CD4-positive, CD25-positive, alpha-beta regulatory T cell (primary cell): ENCODE results near the gene RNASET2. TPM values are rescaled to one million over a fixed set of nuclear protein-coding genes. Genes with fewer than 3 reads are reported as not detected.
A peak's percentile ranks its signal among the peaks of the same experiment; 100 is the strongest.

Source experiments
- ATAC-seq, 2 donors: fragments of 150-1000 bp; cut with Tn5 transposase; one replicate each; pipeline ENCODE4 v1.10.0; 2021; ENCODE audit warnings: low read depth in 2 of 2, moderate number of reproducible peaks in 2 of 2, moderate library complexity in 1 of 2
- DNase-seq, 3 donors: peaks; one replicate each; pipeline versions ENCODE4 v3.0.0 to v3.0.0-alpha.2; 2012 to 2022; ENCODE audit warnings: mixed read lengths in 1 of 3
- H3K27ac ChIP-seq: one replicate; pipeline ENCODE4 v1.7.0; 2013; ENCODE audit warnings: mild to moderate bottlenecking, low read length; ENCODE audit not compliant: insufficient read depth, poor library complexity, severe bottlenecking
- H3K27me3 ChIP-seq: one replicate; pipeline ENCODE4 v1.7.0; 2013; ENCODE audit warnings: low read length; ENCODE audit not compliant: control insufficient read depth, insufficient read depth
- H3K36me3 ChIP-seq: one replicate; pipeline ENCODE4 v1.7.0; 2013; ENCODE audit warnings: mild to moderate bottlenecking, low read length, moderate library complexity; ENCODE audit not compliant: control insufficient read depth, insufficient read depth
- H3K4me1 ChIP-seq: 2 replicates; pipeline ENCODE4 v1.7.0; 2013; ENCODE audit warnings: mild to moderate bottlenecking, low read length; ENCODE audit not compliant: insufficient read depth, control insufficient read depth, poor library complexity, severe bottlenecking
- H3K4me3 ChIP-seq: one replicate; pipeline ENCODE4 v1.7.0; 2013; ENCODE audit warnings: low read depth, mild to moderate bottlenecking, low read length, moderate library complexity
- H3K9me3 ChIP-seq, 2 experiments: 1 replicate in 1 of 2; 2 replicates in 1 of 2; pipeline ENCODE4 v1.7.0; 2013; ENCODE audit warnings: low read length in 2 of 2, mild to moderate bottlenecking in 1 of 2, moderate library complexity in 1 of 2; ENCODE audit not compliant: control insufficient read depth in 2 of 2
- H3K27ac Mint-ChIP-seq, 3 donors: one replicate each; pipeline ENCODE4 v1.8.0; 2020 to 2022; ENCODE audit warnings: mild to moderate bottlenecking in 3 of 3, mixed read lengths in 3 of 3, moderate library complexity in 2 of 3
- H3K27me3 Mint-ChIP-seq: one replicate; pipeline ENCODE4 v1.8.0; 2022; ENCODE audit warnings: mild to moderate bottlenecking, mixed read lengths
- H3K36me3 Mint-ChIP-seq: one replicate; pipeline ENCODE4 v1.8.0; 2020; ENCODE audit warnings: mixed read lengths
- H3K4me1 Mint-ChIP-seq, 4 donors: one replicate each; pipeline ENCODE4 v1.8.0; 2020 to 2022; ENCODE audit warnings: mixed read lengths in 4 of 4, mild to moderate bottlenecking in 1 of 4
- H3K4me3 Mint-ChIP-seq, 4 donors: one replicate each; pipeline ENCODE4 v1.8.0; 2020 to 2022; ENCODE audit warnings: mild to moderate bottlenecking in 4 of 4, mixed read lengths in 4 of 4, moderate library complexity in 3 of 4
- H3K9me3 Mint-ChIP-seq, 7 donors: one replicate each; pipeline ENCODE4 v1.8.0; 2020 to 2022; ENCODE audit warnings: mixed read lengths in 7 of 7, mild to moderate bottlenecking in 3 of 7, moderate library complexity in 2 of 7
- polyA plus RNA-seq, 4 donors: library from polyadenylated mRNA; unstranded; fragments of 300-500 nt; fragmentation: Illumina TruSeq; gene quantifications; one replicate each; pipeline ENCODE4 v1.2.3, GENCODE V29; 2021
- total RNA-seq: library from RNA; stranded (reverse); gene quantifications from one replicate; pipeline ENCODE4 v1.2.3, GENCODE V29; 2022

Gene RNASET2
- total and polyA plus RNA-seq, 5 donors from 2014 or later, result 213 to 410 (median 371) TPM

DNA sequence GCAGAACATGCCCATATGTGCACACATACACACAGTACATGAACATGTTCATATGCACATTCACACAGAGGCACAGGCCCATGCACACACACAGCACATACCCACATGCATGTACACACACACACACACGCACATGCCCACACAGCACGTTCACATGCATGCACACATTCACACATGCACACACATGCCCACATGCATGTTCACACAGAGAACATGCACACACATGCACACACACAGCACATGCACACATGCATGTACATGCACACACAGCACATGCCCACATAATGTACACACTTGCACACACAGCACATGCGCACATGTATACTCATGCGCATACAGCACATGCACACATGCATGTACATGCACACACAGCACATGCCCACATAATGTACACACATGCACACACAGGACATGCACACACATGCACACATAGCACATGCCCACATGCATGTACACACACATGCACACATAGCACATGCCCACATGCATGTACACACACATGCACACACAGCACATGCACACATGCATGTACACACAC, 25.9 kb downstream of the RNASET2 start:
- Histone ChIP-seq H3K27ac (no peak overlapping the region), H3K36me3 (peaks cover 77% of the 10 kb centered on the region), H3K27me3 (no peaks in the 10 kb centered on the region), H3K9me3 (no peaks in the 10 kb centered on the region), H3K4me1 (no peaks in the 10 kb centered on the region), H3K4me3 (no peak overlapping the region)
- H3K27ac Mint-ChIP-seq, result peak overlapping the region in 2 of 3 donors; percentile 56 to 82
- H3K27me3 Mint-ChIP-seq, result no peaks in the 10 kb centered on the region
- peak overlapping the region in 1 of 4 donors; percentile 13 for H3K4me3 Mint-ChIP-seq
- H3K4me1 Mint-ChIP-seq, result peaks cover 6 to 42% (median 24%) of the 10 kb centered on the region in 4 donors
- H3K36me3 Mint-ChIP-seq, result peaks cover 45% of the 10 kb centered on the region
- DNase-seq (no peak), ATAC-seq (no peak)
- H3K9me3 Mint-ChIP-seq, result no peaks in the 10 kb centered on the region

DNA sequence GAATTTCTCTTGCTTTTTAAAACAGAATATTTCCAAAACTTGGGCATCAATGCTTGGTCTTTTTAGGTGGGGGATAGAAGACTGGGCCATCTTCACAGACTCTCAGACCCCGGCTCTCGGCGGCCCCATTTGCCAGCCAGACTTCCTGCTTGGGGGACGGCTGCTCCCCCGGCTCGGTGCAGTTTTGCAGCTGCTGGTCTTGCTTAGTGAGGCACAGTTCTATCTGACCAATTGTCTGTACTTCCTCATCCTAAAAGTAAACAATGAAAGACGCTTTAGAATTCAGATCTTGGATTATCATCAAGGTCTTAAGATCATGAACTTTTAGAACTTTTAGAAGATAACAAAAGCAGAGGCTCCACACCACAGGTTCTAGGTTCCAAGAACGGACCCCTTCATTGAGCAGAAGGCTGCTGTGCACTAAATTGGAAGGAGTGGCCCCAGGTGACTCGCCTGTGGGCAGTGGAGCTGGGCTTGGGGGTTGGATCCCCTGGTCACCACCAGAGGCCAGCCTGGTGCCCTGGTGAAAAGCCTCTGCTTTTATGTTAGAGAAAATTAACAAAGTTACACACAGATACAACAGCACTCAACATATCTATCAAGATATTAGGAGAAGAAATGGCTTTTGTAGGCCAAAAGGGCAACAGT, 26.7 kb downstream of the RNASET2 start:
- no peak overlapping the region for H3K27ac ChIP-seq

DNA sequence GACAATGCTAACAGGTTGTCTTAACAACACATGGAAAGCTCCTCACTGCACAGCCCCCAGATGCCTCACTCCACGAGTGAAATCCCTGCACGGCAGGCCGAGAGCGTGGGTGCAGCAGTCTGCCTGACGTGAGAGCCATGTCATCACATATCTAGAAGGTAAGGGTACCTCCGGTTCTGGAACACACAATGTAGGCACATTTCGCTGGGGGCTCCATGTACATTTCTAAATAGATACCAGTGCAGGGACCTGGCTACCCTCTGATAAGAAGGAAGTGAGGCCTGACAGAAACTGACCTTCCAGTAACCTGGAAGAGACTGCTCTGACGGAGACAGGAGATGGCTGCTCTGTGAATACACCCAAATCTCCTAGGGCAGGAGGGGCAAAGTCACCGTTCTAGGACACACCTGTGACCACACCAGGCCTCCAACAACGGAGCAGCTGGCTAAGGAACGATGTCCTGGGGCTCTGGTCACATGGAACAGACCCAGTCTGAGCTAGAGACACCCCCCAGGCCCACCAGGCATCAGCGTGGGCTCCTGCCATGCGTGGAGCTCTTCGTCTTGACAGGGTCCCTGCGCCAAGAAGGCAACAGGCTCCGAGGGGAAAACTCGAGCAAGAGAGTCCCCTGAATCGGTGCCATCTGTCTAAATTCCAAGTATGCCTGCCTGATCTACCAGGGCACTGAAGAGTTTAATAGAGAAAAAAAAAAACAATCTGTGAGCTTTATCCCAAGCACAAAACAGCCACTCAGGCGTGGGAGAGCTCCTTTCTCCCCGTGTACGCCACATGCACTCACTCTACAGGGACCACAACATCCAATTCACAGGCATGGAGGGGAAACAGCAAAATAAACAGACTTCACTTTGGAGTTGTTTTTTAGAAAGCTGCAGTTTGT, 27.5 kb downstream of the RNASET2 start:
- no peaks in the 10 kb centered on the region for H3K4me1 ChIP-seq
- H3K9me3 ChIP-seq, result no peaks in the 10 kb centered on the region
- DNase-seq (no peak), ATAC-seq (no peak)
- Mint-ChIP-seq H3K4me3 (no peak overlapping the region), H3K36me3 (peaks cover 47% of the 10 kb centered on the region), H3K4me1 (peaks cover 6 to 34% (median 21%) of the 10 kb centered on the region in 4 donors), H3K27ac (peak overlapping the region in 2 of 3 donors; percentile 17 to 76), H3K9me3 (peaks cover 0 to 2% (median 0%) of the 10 kb centered on the region in 7 donors), H3K27me3 (no peaks in the 10 kb centered on the region)
- H3K4me3 ChIP-seq, result no peak overlapping the region
- peaks cover 63% of the 10 kb centered on the region for H3K36me3 ChIP-seq
- H3K27me3 ChIP-seq, result no peaks in the 10 kb centered on the region
- no peak overlapping the region for H3K27ac ChIP-seq

More for the DNA sequence above, 26.7 kb downstream of the RNASET2 start:
- Histone ChIP-seq H3K4me1 (no peaks in the 10 kb centered on the region), H3K36me3 (peaks cover 70% of the 10 kb centered on the region), H3K27me3 (no peaks in the 10 kb centered on the region), H3K4me3 (no peak overlapping the region), H3K9me3 (no peaks in the 10 kb centered on the region)
- DNase-seq (no peak), ATAC-seq (no peak)
- Mint-ChIP-seq H3K27me3 (no peaks in the 10 kb centered on the region), H3K9me3 (peaks cover 0 to 2% (median 0%) of the 10 kb centered on the region in 7 donors), H3K4me3 (no peak overlapping the region), H3K4me1 (peaks cover 6 to 36% (median 23%) of the 10 kb centered on the region in 4 donors), H3K36me3 (peaks cover 43% of the 10 kb centered on the region), H3K27ac (peak overlapping the region; percentile 17 to 76 (median 25))

DNA sequence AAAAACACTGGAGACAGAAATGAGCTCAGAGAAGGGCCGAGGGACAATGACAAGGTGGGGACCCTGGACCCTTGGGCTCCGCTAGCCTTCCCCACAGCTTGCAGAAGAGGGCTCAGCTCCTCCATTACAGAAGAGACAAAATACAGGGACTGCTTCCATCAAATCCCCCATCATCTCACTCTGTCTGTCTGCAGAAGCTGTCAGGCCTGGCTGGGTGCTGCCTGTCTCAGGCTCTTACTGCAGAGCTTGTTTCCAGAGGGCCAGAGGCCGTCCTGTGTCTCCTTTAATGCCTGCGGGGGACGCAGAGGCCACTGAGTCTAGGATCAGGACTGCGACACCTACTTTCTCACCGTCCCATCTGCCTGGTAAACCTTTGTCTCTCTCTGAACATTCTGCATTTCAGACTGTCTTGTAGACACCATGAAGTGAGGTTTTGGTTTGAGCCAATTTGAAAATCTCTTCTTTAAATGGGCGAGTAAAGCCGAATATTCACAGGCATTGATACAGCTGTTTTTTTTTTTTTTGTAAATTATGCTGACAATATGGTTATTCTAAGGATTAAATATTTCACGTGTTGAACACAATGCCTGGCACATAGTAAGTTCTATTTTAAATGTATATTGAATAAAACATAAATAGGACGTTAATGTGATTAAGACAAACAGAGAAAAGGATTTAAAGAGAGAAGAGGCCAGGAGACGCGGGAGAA, 28.3 kb downstream of the RNASET2 start:
- H3K4me3 Mint-ChIP-seq, result no peak overlapping the region
- DNase-seq (no peak), ATAC-seq (no peak)
- peaks cover 0 to 2% (median 0%) of the 10 kb centered on the region in 7 donors for H3K9me3 Mint-ChIP-seq
- no peaks in the 10 kb centered on the region for H3K27me3 Mint-ChIP-seq
- H3K27ac ChIP-seq, result no peak overlapping the region
- peaks cover 47% of the 10 kb centered on the region for H3K36me3 Mint-ChIP-seq
- peak overlapping the region in 1 of 3 donors; percentile 17 for H3K27ac Mint-ChIP-seq
- H3K36me3 ChIP-seq, result peaks cover 56% of the 10 kb centered on the region
- no peak overlapping the region for H3K4me3 ChIP-seq
- H3K4me1 Mint-ChIP-seq, result peaks cover 6 to 31% (median 20%) of the 10 kb centered on the region in 4 donors
- no peaks in the 10 kb centered on the region for H3K4me1 ChIP-seq
- no peaks in the 10 kb centered on the region for H3K9me3 ChIP-seq
- H3K27me3 ChIP-seq, result no peaks in the 10 kb centered on the region

DNA sequence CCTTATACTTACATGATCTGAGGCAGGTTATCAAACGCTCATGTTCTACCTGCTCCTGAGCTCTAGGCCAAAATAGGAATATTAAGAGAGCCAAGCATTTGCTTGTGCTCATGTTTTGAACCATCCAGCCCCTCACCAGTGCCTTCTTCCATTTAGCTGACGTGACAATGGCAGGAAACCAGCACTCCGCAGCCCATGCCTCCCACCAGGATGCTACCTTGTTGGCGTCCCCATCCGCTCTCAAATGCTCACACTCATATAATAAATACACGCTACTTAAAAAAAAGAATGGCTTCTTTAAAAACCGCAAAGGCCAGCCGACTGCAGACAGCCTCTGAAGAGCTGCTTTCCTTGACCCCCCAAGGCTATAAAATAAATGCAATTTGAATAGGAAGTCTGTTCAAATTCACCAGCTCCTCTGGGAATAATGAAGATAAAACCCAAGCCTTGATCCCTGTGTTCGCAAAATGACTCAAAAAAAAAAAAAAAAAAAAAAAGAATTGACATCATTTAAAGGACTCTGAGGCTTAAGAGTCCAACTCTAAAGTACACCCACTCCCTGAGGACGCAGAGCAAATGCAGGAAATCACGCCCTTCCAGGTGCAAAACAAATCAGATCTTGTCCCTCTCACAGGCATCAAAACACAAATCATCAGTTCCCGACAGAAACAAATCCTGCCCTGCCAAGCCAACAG, 29.0 kb downstream of the RNASET2 start:
- ATAC-seq (no peak), DNase-seq (no peak)
- Histone ChIP-seq H3K27me3 (no peaks in the 10 kb centered on the region), H3K4me3 (no peak overlapping the region), H3K9me3 (no peaks in the 10 kb centered on the region), H3K36me3 (peaks cover 50% of the 10 kb centered on the region), H3K27ac (no peak overlapping the region), H3K4me1 (no peaks in the 10 kb centered on the region)
- peaks cover 43% of the 10 kb centered on the region for H3K36me3 Mint-ChIP-seq
- H3K9me3 Mint-ChIP-seq, result peaks cover 0 to 2% (median 0%) of the 10 kb centered on the region in 7 donors
- H3K4me1 Mint-ChIP-seq, result peaks cover 6 to 24% (median 15%) of the 10 kb centered on the region in 4 donors
- H3K27me3 Mint-ChIP-seq, result no peaks in the 10 kb centered on the region
- no peak overlapping the region for H3K4me3 Mint-ChIP-seq
- peak overlapping the region in 1 of 3 donors; percentile 17 for H3K27ac Mint-ChIP-seq

DNA sequence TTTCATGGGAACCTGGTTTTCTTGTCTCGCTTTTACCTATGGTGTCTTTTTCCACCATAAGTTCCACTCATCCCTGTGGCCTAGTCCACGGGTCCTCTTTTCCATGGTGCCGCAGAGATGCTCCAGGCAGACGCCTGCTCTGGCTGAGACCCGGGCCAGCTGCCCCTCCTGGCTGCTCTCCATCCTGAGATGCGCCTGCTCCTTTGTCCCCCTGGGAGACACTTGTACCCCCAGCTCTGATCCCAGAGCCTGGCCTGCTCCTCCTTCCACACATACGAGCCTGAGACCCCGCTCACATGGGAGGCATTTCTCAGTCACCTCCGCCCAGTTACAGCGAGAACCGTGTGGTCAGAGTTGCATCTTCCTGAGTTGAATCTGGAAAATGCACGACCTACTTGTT, 29.6 kb downstream of the RNASET2 start:
- H3K4me1 ChIP-seq, result no peaks in the 10 kb centered on the region
- no peaks in the 10 kb centered on the region for H3K27me3 Mint-ChIP-seq
- H3K27ac Mint-ChIP-seq, result peak overlapping the region in 2 of 3 donors; percentile 17 to 59
- no peak overlapping the region for H3K4me3 Mint-ChIP-seq
- peaks cover 6 to 20% (median 14%) of the 10 kb centered on the region in 4 donors for H3K4me1 Mint-ChIP-seq
- H3K9me3 Mint-ChIP-seq, result peaks cover 0 to 2% (median 0%) of the 10 kb centered on the region in 7 donors
- H3K36me3 Mint-ChIP-seq, result peaks cover 44% of the 10 kb centered on the region
- H3K9me3 ChIP-seq, result no peaks in the 10 kb centered on the region
- H3K27me3 ChIP-seq, result no peaks in the 10 kb centered on the region
- no peak for ATAC-seq
- H3K36me3 ChIP-seq, result peaks cover 50% of the 10 kb centered on the region
- DNase-seq, result no peak
- no peak overlapping the region for H3K27ac ChIP-seq
- H3K4me3 ChIP-seq, result no peak overlapping the region
